ENCODE measurements around the gene IRF8. TPM values are rescaled to one million over a fixed set of nuclear protein-coding genes. Genes with fewer than 3 reads are reported as not detected.
A peak's percentile ranks its signal among the peaks of the same experiment; 100 is the strongest.

Gene IRF8
- total and polyA plus RNA-seq, 2 of the 13 experiments (the other 11 are each of a cell fraction or from before 2014, with no cell fraction given), result not detected

- TF ChIP-seq HBP1 (CRISPR knock-in tag; IDR thresholded peaks at IDR 0.05; ENCODE audit: low read depth) (0 out of 2 replicates have a peak, but pooled peaks have one; percentile 62), AGO1 (IDR thresholded peaks at IDR 0.05; ENCODE audit: low read depth, low read length, poor library complexity, severe bottlenecking) (no peak), ZSCAN5A (CRISPR knock-in tag; IDR thresholded peaks at IDR 0.05; ENCODE audit: borderline replicate concordance) (no peak), TEF (CRISPR knock-in tag; IDR thresholded peaks at IDR 0.05) (no peak), HNF1A (IDR thresholded peaks at IDR 0.05; ENCODE audit: low read depth) (no peak), HNF1A (CRISPR knock-in tag; IDR thresholded peaks at IDR 0.05; ENCODE audit: borderline replicate concordance) (no peak), MZF1 (CRISPR knock-in tag; IDR thresholded peaks at IDR 0.05; ENCODE audit: borderline replicate concordance) (no peak), FOXK2 (IDR thresholded peaks at IDR 0.05) (no peak), ZNF326 (CRISPR knock-in tag; IDR thresholded peaks at IDR 0.05; ENCODE audit: borderline replicate concordance) (no peak), ZNF292 (CRISPR knock-in tag; IDR thresholded peaks at IDR 0.05; ENCODE audit: borderline replicate concordance, low read depth) (0 out of 2 replicates have a peak, but pooled peaks have one; percentile 29), CEBPB (IDR thresholded peaks at IDR 0.05; ENCODE audit: borderline replicate concordance, low read depth, low read length) (peak; percentile 59), ZNF710 (CRISPR knock-in tag; IDR thresholded peaks at IDR 0.05; ENCODE audit: borderline replicate concordance) (no peak), NFIC (IDR thresholded peaks at IDR 0.05; ENCODE audit: low read length) (no peak), SALL1 (CRISPR knock-in tag; IDR thresholded peaks at IDR 0.05) (peak; percentile 60; the same call in 1 of the 2 replicates), ZNF251 (CRISPR knock-in tag; IDR thresholded peaks at IDR 0.05) (no peak), TCF12 (IDR thresholded peaks at IDR 0.05) (no peak), TCF12 (CRISPR knock-in tag; IDR thresholded peaks at IDR 0.05) (no peak), NPAS2 (CRISPR knock-in tag; IDR thresholded peaks at IDR 0.05; ENCODE audit: borderline replicate concordance) (no peak), ELF3 (CRISPR knock-in tag; IDR thresholded peaks at IDR 0.05) (peak; percentile 62; the same call in 1 of the 2 replicates), ZNF180 (CRISPR knock-in tag; IDR thresholded peaks at IDR 0.05; ENCODE audit: borderline replicate concordance, low read depth) (no peak)
Observed at GRCh38 chr16:85916141-85916890, 17.4 kb downstream of the IRF8 start (continued).

Data from HepG2 (cell line).